A549 (cell line): ENCODE measurements around the gene MIPOL1. TPM values are rescaled to one million over a fixed set of nuclear protein-coding genes. Genes with fewer than 3 reads are reported as not detected.

Experiments used
- ATAC-seq, 2 experiments: fragments of 200-7000 bp in 1 of 2; fragments of >200 bp in 1 of 2; cut with Nextera tagmentation in 1 of 2; cut with Tn5 transposase in 1 of 2; 3 replicates each; pipeline versions ENCODE4 v1.8.0 to v1.9.1; 2018 to 2020; ENCODE audit warnings: mild to moderate bottlenecking in 1 of 2, moderate library complexity in 1 of 2
- CTCF ChIA-PET: fragments of 300-600 bp; sonication (Branson Sonifier 250); formaldehyde crosslinking; extraction: SDS; loops from one replicate; lab custom pipeline; 2021; ENCODE audit warnings: antibody characterized with exemption, inconsistent platforms; lab: Yijun Ruan, JAX
- POLR2A ChIA-PET: fragments of 350-600 bp; formaldehyde crosslinking; extraction: SDS; loops from one replicate; lab custom pipeline; 2021; ENCODE audit warnings: antibody characterized with exemption, inconsistent platforms; lab: Yijun Ruan, JAX
- DNase-seq, 2 experiments: peaks; one replicate each; pipeline versions ENCODE4 v3.0.0 to v3.0.0-alpha.2; 2011 to 2016; ENCODE audit warnings: low read depth in 1 of 2, low spot score in 1 of 2
- FAIRE-seq: peaks from 2 replicates; lab custom pipeline; 2011; peaks lifted over from hg19 to GRCh38; lab: Jason Lieb, UNC
- H3K27ac ChIP-seq, 2 experiments: fragments of >200 bp; sonication (Bioruptor Twin); formaldehyde crosslinking; 3 replicates each; pipeline ENCODE4 v1.5.1; 2016 to 2017
- H3K4me1 ChIP-seq: fragments of >200 bp; sonication (Bioruptor Twin); formaldehyde crosslinking; 3 replicates; pipeline ENCODE4 v1.6.1; 2016
- H3K4me2 ChIP-seq: fragments of >200 bp; sonication (Bioruptor Twin); formaldehyde crosslinking; 3 replicates; pipeline ENCODE4 v1.6.1; 2016
- H3K4me3 ChIP-seq: fragments of >200 bp; sonication (Bioruptor Twin); formaldehyde crosslinking; 3 replicates; pipeline ENCODE4 v1.5.1; 2016
- H3K9me3 ChIP-seq: fragments of >200 bp; sonication (Bioruptor Twin); formaldehyde crosslinking; 3 replicates; pipeline ENCODE4 v1.6.1; 2016
- CEBPB ChIP-seq, 2 experiments: fragments of >200 bp in 1 of 2; sonication (Bioruptor Twin) in 1 of 2; formaldehyde crosslinking in 1 of 2; IDR thresholded peaks; 2 replicates each; pipeline ENCODE4 v1.6.1; 2012 to 2016
- EP300 ChIP-seq, 2 experiments: fragments of >200 bp; sonication (Bioruptor Twin); formaldehyde crosslinking; IDR thresholded peaks; 2 replicates in 1 of 2; 3 replicates in 1 of 2; pipeline ENCODE4 v1.6.1; 2016 to 2017
- FOSB ChIP-seq: fragments of 250-450 bp; sonication (Bioruptor Pico); IDR thresholded peaks from 2 replicates; pipeline ENCODE4 v1.5.0; 2020; ENCODE audit warnings: mild to moderate bottlenecking, moderate library complexity
- FOSL2 ChIP-seq, 2 experiments: fragments of 450-650 bp in 1 of 2; fragments of >200 bp in 1 of 2; sonication (Bioruptor Twin) in 1 of 2; formaldehyde crosslinking; IDR thresholded peaks; 2 replicates each; pipeline versions ENCODE4 v1.5.0 to v1.6.1; 2016 to 2020; ENCODE audit warnings: mild to moderate bottlenecking in 1 of 2, moderate library complexity in 1 of 2
- GATA3 ChIP-seq: IDR thresholded peaks from 2 replicates; pipeline ENCODE4 v1.6.1; 2012; ENCODE audit warnings: borderline replicate concordance
- HDAC2 ChIP-seq: fragments of 200-600 bp; sonication (generic); IDR thresholded peaks from 2 replicates; pipeline ENCODE4 v1.6.1; 2016
- HEYL ChIP-seq: fragments of 250-450 bp; sonication (Bioruptor Pico); IDR thresholded peaks from 2 replicates; pipeline ENCODE4 v1.8.0; 2021; ENCODE audit warnings: mild to moderate bottlenecking, moderate library complexity
- HOXB13 ChIP-seq: fragments of 250-450 bp; sonication (Bioruptor Pico); IDR thresholded peaks from 2 replicates; pipeline ENCODE4 v1.5.0; 2020; ENCODE audit warnings: low read depth, mild to moderate bottlenecking, moderate library complexity
- JUN ChIP-seq, 2 experiments: fragments of >200 bp; sonication (Bioruptor Twin); formaldehyde crosslinking; IDR thresholded peaks; 2 replicates in 1 of 2; 3 replicates in 1 of 2; pipeline ENCODE4 v1.6.1; 2016 to 2017
- MAFK ChIP-seq: fragments of 450-650 bp; IDR thresholded peaks from 2 replicates; pipeline ENCODE4 v1.6.1; 2014; ENCODE audit not compliant: partially characterized antibody
- MAX ChIP-seq: IDR thresholded peaks from 2 replicates; pipeline ENCODE4 v1.6.1; 2012
- MAZ ChIP-seq: fragments of 150-350 bp; IDR thresholded peaks from 2 replicates; pipeline ENCODE4 v1.6.1; 2014; ENCODE audit warnings: antibody characterized with exemption, low read depth, low read length, borderline replicate concordance
- PHF8 ChIP-seq: fragments of 200-600 bp; sonication (generic); IDR thresholded peaks from 2 replicates; pipeline ENCODE4 v1.6.1; 2016; ENCODE audit warnings: low read depth, mild to moderate bottlenecking, antibody characterized with exemption, moderate library complexity, borderline replicate concordance
- POLR2AphosphoS2 ChIP-seq: conservative IDR thresholded peaks from 2 replicates; pipeline ENCODE4 v1.6.1; 2012; ENCODE audit warnings: low read length, improper control_type of control experiment, inconsistent platforms
- RCOR1 ChIP-seq: fragments of 150-350 bp; IDR thresholded peaks from 2 replicates; pipeline ENCODE4 v1.6.1; 2014; ENCODE audit warnings: antibody characterized with exemption, low read length, low read depth
- SMC3 ChIP-seq: fragments of >200 bp; sonication (Bioruptor Twin); formaldehyde crosslinking; IDR thresholded peaks from 3 replicates; pipeline ENCODE4 v1.6.1; 2018; ENCODE audit warnings: inconsistent platforms
- SREBF2 ChIP-seq: fragments of 450-650 bp; IDR thresholded peaks from 2 replicates; pipeline ENCODE4 v1.6.1; 2014; ENCODE audit warnings: mild to moderate bottlenecking, moderate library complexity
- TFCP2L1 ChIP-seq: fragments of 250-450 bp; sonication (Bioruptor Pico); IDR thresholded peaks from 2 replicates; pipeline ENCODE4 v1.5.0; 2021; ENCODE audit warnings: mild to moderate bottlenecking
- ZC3H11A ChIP-seq: fragments of 450-650 bp; IDR thresholded peaks from 2 replicates; pipeline ENCODE4 v1.6.1; 2014; ENCODE audit warnings: antibody characterized with exemption, mild to moderate bottlenecking
- ZNF302 ChIP-seq: fragments of 250-450 bp; sonication (Bioruptor Pico); IDR thresholded peaks from 2 replicates; pipeline ENCODE4 v1.9.0; 2021; ENCODE audit warnings: inconsistent platforms, mild to moderate bottlenecking, moderate library complexity
- WGBS: methylation state at CpG from one replicate; pipeline ENCODE4 v1.1.6; 2017; ENCODE audit errors: missing lambda C conversion rate; 5-methylcytosine and 5-hydroxymethylcytosine counted together
- polyA plus RNA-seq, 4 experiments: library from polyadenylated mRNA; depleted of rRNA in 3 of 4; stranded (reverse); fragments of >200 nt; fragmentation: RNase III in 1 of 4; extraction: RNeasy Plus Mini Kit Qiagen cat#74134 plus additional on column Dnase treatment in 1 of 4; gene quantifications; 2 replicates in 3 of 4; 3 replicates in 1 of 4; pipeline ENCODE4 v1.2.3, GENCODE V29; 2011 to 2017
- TF ChIP-seq, protein P1 (sequence below): IDR thresholded peaks from 2 replicates; pipeline ENCODE4 v1.6.1; 2012
- TF ChIP-seq, protein P2 (sequence below): fragments of >200 bp; sonication (Bioruptor Twin); formaldehyde crosslinking; IDR thresholded peaks from 3 replicates; pipeline ENCODE4 v1.6.1; 2016

MIPOL1 gene
- polyA plus RNA-seq, 2 of the 4 experiments (the other 2 are of a cell fraction): 5.2 to 13.4 TPM

- TF ChIP-seq EP300 (IDR thresholded peaks at IDR 0.05): no peak
- TF ChIP-seq GATA3: no peak
- TF ChIP-seq, protein P1, sequence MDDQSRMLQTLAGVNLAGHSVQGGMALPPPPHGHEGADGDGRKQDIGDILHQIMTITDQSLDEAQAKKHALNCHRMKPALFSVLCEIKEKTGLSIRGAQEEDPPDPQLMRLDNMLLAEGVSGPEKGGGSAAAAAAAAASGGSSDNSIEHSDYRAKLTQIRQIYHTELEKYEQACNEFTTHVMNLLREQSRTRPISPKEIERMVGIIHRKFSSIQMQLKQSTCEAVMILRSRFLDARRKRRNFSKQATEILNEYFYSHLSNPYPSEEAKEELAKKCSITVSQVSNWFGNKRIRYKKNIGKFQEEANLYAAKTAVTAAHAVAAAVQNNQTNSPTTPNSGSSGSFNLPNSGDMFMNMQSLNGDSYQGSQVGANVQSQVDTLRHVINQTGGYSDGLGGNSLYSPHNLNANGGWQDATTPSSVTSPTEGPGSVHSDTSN: no peak
- TF ChIP-seq FOSB (CRISPR knock-in tag): no peak
- TF ChIP-seq, protein P2, sequence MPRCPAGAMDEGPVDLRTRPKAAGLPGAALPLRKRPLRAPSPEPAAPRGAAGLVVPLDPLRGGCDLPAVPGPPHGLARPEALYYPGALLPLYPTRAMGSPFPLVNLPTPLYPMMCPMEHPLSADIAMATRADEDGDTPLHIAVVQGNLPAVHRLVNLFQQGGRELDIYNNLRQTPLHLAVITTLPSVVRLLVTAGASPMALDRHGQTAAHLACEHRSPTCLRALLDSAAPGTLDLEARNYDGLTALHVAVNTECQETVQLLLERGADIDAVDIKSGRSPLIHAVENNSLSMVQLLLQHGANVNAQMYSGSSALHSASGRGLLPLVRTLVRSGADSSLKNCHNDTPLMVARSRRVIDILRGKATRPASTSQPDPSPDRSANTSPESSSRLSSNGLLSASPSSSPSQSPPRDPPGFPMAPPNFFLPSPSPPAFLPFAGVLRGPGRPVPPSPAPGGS: no peak
- TF ChIP-seq RCOR1: no peak
- TF ChIP-seq, all 56 proteins: peak for 0
These were observed 1.2 kb downstream of the MIPOL1 start (continued) for GRCh38 chr14:37198907-37199306.

DNA sequence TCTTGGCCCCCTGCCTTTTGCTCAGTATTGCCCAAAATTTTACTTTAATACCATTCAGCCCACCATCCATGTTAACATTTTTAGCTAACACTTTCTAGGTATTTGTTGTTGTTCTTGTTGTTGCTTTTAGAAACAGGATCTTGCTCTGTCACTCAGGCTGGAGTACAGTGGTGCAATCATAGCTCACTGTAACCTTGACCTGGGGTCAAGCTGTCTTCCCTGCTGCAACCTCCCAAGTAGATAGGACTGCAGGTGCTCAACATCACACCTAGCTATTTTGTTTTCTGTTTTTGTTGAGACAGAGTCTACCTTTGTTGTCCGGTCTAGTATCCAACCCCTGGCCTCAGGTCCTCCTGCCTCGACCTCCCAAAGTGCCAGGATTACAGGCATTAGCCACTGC lies 4.0 kb downstream of the MIPOL1 start:
- 81% methylated on average over 2 of the region's 2 CpGs for WGBS
- TF ChIP-seq MAFK: no peak
- no peak for TF ChIP-seq TFCP2L1 (CRISPR knock-in tag)
- TF ChIP-seq MAX: no peak
- no peak for TF ChIP-seq ZC3H11A
- TF ChIP-seq, protein P2: no peak
- TF ChIP-seq JUN (IDR thresholded peaks at IDR 0.05): no peak
- TF ChIP-seq HDAC2: no peak
- TF ChIP-seq SMC3: no peak
- no peak for TF ChIP-seq CEBPB (IDR thresholded peaks at IDR 0.05)
- TF ChIP-seq, all 56 proteins: peak for 0
- no peak for ATAC-seq
- CTCF ChIA-PET: interaction anchor here (0.7 to 2.4 kb wide), 5 partner anchors 9 to 554 kb away, joined by 3 to 9 read pairs (median 7); no protein-coding TSS in a partner anchor
- no peak overlapping the region for H3K27ac ChIP-seq
- POLR2A ChIA-PET: no interaction called here
- no peak for DNase-seq
- no peak overlapping the region for H3K4me2 ChIP-seq
- H3K9me3 ChIP-seq: peaks cover 11% of the 10 kb centered on the region
- H3K4me1 ChIP-seq: peaks cover 13% of the 10 kb centered on the region; the same call in 2 of the 3 replicates
- no peak for FAIRE-seq
- no peak overlapping the region for H3K4me3 ChIP-seq

GRCh38 chr14:37202265-37202664 lies 4.5 kb downstream of the MIPOL1 start:
- Histone ChIP-seq H3K4me2 (no peak overlapping the region), H3K4me1 (peaks cover 9% of the 10 kb centered on the region; the same call in 1 of the 3 replicates), H3K4me3 (no peak overlapping the region), H3K9me3 (peaks cover 17% of the 10 kb centered on the region), H3K27ac (no peak overlapping the region)
- no peak for ATAC-seq
- 78% methylated on average over 2 of the region's 2 CpGs for WGBS
- TF ChIP-seq GATA3 (no peak), POLR2AphosphoS2 (no peak), SREBF2 (no peak), HEYL (CRISPR knock-in tag) (no peak), MAZ (no peak), FOSL2 (IDR thresholded peaks at IDR 0.05) (no peak), FOSL2 (CRISPR knock-in tag; IDR thresholded peaks at IDR 0.05) (no peak), ZNF302 (no peak), PHF8 (no peak), HOXB13 (no peak)
- ChIA-PET CTCF (interaction anchor here (0.7 to 2.4 kb wide), 5 partner anchors 9 to 554 kb away, joined by 3 to 9 read pairs (median 7); no protein-coding TSS in a partner anchor), POLR2A (no interaction called here)
- FAIRE-seq: no peak
- no peak for DNase-seq
